GM19463 (cell line): ENCODE results near the gene OLFML2B.
"Not testable (repeated sequence)": the region's sequence is repeated elsewhere in the genome, so short reads cannot be mapped to it uniquely, and the experiment has no call there.

Source experiments
- ATAC-seq: cut with Tn5 transposase; IDR thresholded peaks from one replicate; pipeline ENCODE4 v1.9.1; 2021; ENCODE audit warnings: mild to moderate bottlenecking, moderate library complexity; ENCODE audit not compliant: unreplicated experiment

The OLFML2B gene

GRCh38 chr1:162036163-162036562, 12.5 kb upstream of the OLFML2B start:
- no peak for ATAC-seq

- no peak for ATAC-seq
These were observed 11.6 kb upstream of the OLFML2B start for GRCh38 chr1:162035241-162035640.

DNA sequence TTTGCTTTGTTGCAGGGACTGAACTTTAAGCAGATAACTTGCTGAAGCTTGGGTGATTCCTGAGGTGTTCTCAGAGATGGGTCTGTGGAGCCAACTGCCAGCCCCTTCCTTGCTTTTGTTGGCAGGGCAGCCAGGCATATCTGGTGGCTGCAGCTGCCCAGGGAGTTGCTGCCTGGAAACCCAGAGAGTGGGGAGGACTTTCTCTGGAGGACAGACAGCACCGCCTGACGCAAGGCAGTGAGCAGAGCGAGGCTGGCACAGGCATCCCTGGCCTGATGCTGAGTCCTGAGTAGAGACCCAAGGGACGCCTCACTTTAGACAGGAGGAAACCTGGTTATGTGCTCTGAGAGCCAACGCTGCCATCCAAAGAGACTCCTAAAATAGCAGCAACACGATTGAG, 9.8 kb upstream of the OLFML2B start:
- no peak for ATAC-seq

DNA sequence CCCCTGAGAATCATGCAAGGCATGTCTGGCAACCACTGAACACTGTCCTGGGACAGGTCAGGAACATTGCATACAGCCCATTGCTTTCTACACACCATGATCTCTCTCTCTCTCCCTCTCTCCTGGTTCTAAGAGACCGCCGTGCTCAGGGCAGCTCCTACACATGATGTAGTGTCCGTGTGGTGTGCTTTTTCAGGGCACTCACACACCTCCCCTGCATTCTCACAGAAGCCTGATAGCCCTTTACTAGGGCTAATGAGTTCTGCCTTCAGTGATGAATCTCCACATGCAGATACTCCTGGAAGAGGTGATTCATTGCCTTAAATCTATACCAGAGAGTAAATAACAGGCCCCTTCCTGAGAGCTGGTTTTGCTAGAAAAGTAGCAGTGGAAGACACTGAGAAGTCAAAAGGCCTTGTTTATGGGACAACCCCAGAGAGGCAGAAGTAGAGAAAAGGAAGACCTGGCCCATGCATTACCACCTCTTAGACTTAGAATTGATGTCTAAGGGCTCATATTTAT, 7.2 kb upstream of the OLFML2B start:
- ATAC-seq, result no peak

DNA sequence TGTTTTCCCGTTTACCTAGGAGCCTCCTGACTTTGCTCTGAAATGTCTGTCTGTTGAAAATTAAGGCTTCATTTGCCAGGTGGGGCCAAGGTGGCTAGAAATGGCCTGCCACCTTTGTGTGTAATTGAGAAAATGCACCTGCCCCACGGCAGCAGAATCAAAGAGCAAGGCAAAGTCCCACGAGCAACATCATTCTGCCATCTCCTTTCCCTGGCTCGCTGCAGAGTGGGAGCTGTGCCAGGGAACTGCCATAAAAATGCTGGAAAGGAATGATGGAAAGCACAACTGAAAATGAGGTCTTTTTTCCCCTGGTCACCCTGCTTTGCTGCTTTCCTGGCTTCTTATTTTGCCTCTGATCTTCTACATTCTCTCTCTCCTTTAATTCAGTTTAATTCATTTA, 5.5 kb upstream of the OLFML2B start:
- no peak for ATAC-seq

GRCh38 chr1:162028726-162029125, 5.1 kb upstream of the OLFML2B start:
- peak; percentile 81 for ATAC-seq

- ATAC-seq, result no peak
These were observed 3.2 kb upstream of the OLFML2B start for GRCh38 chr1:162026881-162027280.

DNA sequence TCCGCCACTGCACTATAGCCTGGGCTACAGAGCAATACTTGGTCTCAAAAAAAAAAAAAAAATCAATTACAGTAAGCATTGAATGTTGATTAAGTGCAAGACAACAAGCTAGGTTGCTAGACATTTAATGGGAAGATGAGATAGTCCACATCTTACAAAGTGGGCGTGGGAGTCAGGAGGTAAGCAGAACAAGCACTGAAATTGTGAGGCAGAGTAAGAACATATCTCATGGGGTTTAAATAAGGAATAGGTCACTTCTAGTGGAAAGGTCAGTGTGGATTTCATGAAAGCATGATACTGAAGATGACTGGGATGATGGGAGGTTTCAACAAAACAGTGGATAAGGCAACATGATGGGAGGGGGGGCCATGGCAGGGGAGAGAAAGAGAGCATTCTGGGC, 1.9 kb upstream of the OLFML2B start:
- ATAC-seq, result no peak

DNA sequence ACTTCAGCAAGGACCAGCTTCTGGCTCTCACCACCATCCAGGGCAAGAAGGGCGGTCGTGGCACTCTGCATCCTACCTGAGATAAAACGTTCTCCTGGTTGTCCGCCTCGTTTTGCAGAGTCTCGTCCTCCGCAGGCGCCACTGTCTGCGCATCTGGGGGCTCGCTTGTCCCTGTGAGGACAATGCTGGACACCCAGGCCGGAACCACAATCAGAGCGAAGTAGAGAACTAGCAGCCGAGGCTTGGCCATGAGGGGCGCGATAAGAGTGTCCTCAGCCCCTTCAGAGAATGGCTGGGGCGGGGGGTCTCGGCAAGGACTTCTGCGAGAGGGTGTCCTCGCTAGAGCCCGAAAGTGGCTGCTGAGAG, 505 bp downstream of the OLFML2B start:
- no peak for ATAC-seq

DNA sequence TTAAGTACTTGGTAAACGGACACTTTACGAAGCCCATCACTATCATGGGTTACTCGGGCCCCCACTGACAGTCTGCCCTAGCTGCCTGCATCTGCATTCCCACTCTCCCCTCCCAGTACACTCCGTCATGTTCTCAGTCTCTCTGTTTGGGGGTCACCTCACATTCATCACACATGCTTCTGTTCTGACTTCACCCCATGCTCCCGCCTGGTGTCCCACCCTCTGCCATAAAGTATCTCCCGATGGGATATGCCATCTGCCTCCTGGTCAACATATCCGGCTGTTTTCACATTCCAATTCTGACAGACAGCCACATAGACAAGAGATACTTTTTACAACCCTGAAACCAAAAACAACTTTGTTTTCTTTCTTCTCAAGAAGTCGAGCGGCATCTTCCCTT, 1.0 kb downstream of the OLFML2B start:
- no peak for ATAC-seq

- ATAC-seq, result no peak
These were observed 2.5 kb downstream of the OLFML2B start for GRCh38 chr1:162021124-162021523.

DNA sequence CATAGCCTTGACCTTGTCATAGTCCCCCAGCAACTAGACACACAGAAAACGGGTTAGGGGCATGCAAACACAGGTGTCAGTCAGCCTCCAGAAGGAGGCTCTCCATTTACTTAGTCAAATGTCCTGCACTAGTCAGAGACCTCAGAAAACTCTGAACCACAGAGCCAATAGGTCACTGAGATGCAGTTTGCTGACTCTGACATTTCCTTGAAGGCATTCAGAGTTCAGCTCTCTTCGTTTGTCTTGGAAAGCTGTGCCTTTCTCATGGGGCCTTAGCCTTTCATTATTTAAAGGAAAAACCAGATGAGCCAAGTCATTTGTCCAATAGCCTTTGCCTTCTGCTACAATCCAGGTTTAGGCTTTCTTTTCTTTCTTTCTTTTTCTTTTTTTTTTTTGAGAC, 3.5 kb downstream of the OLFML2B start:
- ATAC-seq, result no peak

DNA sequence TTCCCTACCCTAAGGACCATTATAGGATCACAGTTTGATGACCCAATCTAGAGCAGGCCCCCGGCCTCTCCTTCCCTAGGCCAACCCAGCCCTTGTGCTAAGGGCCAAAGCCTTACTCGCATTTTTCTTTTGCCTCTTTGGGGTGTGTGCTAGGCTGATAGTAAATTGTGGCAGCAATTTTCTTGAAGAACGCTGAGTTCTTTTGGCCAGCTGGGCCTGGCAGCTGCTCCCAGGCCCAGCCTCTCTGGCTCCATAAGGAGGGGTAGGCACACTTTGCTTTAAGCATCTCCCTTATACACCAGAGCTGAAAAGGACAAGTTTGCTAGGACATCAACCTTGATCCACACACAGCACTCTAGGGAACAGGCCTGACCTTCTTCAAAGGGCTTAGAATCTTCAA, 4.2 kb downstream of the OLFML2B start:
- ATAC-seq, result no peak

DNA sequence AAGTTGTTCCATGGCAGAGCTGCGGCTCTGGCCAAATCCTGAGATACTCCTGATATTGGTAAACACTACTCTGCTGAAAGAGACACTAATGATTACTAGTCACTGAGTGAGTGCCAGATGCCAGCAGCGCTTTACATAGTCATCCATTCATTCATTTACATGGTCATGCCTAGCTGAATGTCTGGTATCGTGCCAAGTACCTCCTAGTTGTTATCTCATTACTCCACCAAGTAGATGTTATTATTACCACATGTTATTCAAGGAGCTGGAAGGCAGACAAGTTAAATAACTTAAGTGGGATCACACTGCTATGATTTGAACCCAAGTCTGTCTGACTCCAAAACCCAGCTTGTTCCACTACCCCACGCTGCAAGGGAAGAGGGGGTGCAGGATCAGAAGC, 4.7 kb downstream of the OLFML2B start:
- ATAC-seq, result no peak

DNA sequence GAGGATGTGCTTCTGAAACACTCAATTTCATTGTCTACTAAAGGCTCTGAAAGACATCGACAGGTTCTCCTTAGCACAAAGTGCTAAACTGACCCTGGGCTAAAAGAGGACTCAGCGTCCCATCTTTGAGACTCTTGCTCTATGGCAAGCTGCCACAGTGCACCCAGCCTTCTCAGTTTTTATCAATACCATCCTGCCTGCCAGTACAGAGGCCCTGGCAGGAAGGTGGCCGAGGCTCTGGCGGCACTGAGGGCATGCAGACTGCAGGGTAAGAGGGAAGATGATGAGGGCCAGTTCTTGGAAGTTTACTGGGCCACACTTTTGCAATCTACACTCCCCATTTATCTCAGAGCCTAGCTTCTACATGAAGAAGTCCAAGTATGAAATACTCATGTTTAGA, 5.3 kb downstream of the OLFML2B start:
- ATAC-seq, result no peak

DNA sequence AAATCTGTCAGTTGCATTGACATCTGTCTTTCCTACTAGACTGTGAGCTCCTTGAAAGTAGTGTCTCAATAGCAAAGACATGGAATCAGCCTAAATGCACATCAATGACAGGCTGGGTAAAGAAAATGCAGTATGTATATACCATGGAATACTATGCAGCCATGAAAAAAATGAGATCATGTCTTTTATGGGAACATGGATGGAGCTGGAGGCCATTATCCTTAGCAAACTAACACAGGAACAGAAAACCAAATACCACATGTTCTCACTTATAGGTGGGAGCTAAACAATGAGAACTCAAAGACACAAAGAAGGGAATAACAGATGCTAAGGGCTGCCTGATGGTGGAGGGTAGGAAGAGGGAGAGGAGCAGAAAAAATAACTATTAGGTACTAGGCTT, 5.9 kb downstream of the OLFML2B start:
- not testable (repeated sequence) for ATAC-seq

DNA sequence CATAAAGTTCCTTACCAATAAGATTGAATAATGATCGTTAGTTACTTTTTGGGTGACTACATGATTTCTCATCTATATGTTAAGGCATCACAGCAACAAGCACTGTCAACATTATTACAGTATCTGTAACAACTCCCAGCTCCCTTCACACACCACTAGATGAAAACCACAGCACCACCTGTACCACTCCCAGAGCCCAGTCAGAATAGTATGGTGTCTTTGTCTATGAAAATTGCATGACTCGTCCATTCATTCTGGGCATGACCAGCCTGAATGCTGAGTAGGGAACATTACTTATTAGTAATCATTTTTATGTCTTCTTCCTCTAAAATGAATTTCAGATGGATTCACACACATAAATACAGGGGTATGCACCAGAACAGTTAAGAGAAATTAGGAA, 7.0 kb downstream of the OLFML2B start:
- no peak for ATAC-seq

GRCh38 chr1:162015196-162015595, 8.5 kb downstream of the OLFML2B start:
- ATAC-seq, result no peak

- ATAC-seq, result no peak
These were observed 9.5 kb downstream of the OLFML2B start for GRCh38 chr1:162014202-162014601.

DNA sequence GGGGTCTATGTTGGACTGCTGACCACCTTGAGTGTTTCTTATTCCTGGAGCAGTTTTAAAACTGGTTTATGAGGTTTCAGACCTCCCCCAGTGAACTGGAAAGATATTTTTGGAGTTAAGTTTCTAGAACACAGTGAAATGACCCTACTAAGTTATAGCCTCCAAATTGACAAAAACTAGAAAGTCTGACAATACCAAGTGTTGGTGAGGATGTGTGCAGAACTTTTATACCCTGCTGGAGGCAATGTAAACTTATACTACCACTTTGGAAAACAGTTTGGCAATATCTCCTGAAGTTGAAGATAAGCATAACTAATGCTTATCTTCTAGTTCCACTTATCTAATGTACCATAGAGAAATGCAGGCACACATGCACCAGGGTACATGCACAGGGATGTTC, 10.4 kb downstream of the OLFML2B start:
- ATAC-seq, result no peak

DNA sequence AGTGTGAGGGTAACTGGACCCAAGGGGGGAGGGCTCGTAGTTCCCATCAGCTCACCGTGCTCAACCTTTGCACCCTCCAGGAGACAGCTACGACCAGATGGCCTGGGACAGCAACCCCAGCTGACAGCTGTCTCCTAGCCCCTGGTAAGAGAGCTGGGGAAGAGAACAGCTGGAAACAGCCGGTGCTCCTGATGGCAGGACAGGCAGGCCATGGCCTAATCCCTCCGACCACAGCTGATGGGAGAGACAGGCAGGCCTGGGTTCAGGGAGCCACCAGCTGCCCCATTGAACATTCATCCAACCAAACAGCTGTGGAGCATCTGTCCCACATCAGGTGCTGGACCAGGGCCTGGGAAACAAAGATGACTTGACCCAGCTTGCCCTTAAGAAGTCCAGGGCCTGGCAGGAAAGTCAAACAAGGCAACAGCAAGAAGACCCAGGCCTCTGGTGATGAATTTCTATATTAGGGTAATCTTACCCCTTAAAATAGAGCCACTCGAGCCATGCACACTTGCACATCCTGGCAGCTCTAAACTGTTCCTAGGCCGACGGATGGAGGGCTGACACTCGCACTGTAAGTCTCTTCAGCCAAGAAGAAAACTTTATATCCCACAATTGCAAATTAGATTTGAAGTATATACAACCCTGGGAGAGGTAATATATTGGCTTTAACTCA, 12.2 kb downstream of the OLFML2B start:
- ATAC-seq, result no peak

DNA sequence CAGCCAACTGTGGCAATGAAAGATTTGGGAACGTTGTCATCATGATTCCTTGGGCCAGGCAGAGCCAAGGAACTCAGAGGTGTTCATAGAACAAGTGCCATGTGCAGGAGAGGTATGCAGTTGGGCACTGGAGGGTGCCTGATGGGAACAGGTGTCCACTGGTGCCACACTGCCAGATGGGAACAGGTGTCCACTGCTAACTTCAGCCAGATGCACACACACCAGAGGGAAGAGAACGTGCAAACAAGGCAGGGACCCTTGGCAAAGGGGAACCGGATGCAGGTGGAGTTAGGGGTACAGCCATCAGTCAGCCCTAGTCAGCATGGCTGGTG, 13.5 kb downstream of the OLFML2B start:
- no peak for ATAC-seq

- no peak for ATAC-seq
These were observed 14.0 kb downstream of the OLFML2B start for GRCh38 chr1:162009501-162010174.
